Right renal pelvis (tissue), 4 donors: ENCODE measurements around the gene FBLN2. TPM values are rescaled to one million over a fixed set of nuclear protein-coding genes. Genes with fewer than 3 reads are reported as not detected.
"Not testable (repeated sequence)": the region's sequence is repeated elsewhere in the genome, so short reads cannot be mapped to it uniquely, and the experiment has no call there.

Experiments used
- DNase-seq, 4 donors: peaks; one replicate each; pipeline ENCODE4 v3.0.0-alpha.2; 2013; ENCODE audit warnings: low read depth in 4 of 4, low spot score in 3 of 4, missing footprints in 1 of 4
- polyA plus RNA-seq, 4 donors: library from polyadenylated mRNA; unstranded; fragments of 120-200 nt; gene quantifications; one replicate each; pipeline ENCODE4 v1.2.1, GENCODE V29; 2013; ENCODE audit not compliant: insufficient read length in 4 of 4

The FBLN2 gene
- 10 to 100 TPM; 24.6 to 47.3 (median 28.5) TPM for polyA plus RNA-seq

- peak in 3 of 4 donors; percentile 33 to 51 (median 44) for DNase-seq
Observed at GRCh38 chr3:13548696-13549622, at the start of gene FBLN2. FBLN2 (plus strand) TSS chr3:13549125; CDS start chr3:13570356, 21,231 bp downstream.

- DNase-seq, result not testable (repeated sequence)
Observed at GRCh38 chr3:13499246-13499645, 49.7 kb upstream of the FBLN2 start.

- no peak for DNase-seq
Observed at GRCh38 chr3:13500133-13500885, 48.6 kb upstream of the FBLN2 start.

- DNase-seq, result no peak
Observed at GRCh38 chr3:13501056-13501455, 47.9 kb upstream of the FBLN2 start.

GRCh38 chr3:13501521-13501920, 47.4 kb upstream of the FBLN2 start:
- DNase-seq, result no peak

- DNase-seq, result no peak
Observed at GRCh38 chr3:13501958-13502790, 46.8 kb upstream of the FBLN2 start.

GRCh38 chr3:13502791-13503060, 46.2 kb upstream of the FBLN2 start:
- DNase-seq, result no peak

GRCh38 chr3:13504161-13504831, 44.6 kb upstream of the FBLN2 start:
- no peak for DNase-seq

- DNase-seq, result no peak
Observed at GRCh38 chr3:13505147-13506130, 43.5 kb upstream of the FBLN2 start.

GRCh38 chr3:13506239-13506638, 42.7 kb upstream of the FBLN2 start:
- DNase-seq, result no peak

- no peak for DNase-seq
Observed at GRCh38 chr3:13506680-13507079, 42.2 kb upstream of the FBLN2 start.

GRCh38 chr3:13507247-13507569, 41.7 kb upstream of the FBLN2 start:
- DNase-seq, result no peak

- DNase-seq, result peak in 1 of 4 donors; percentile 50
Observed at GRCh38 chr3:13507570-13508339, 41.2 kb upstream of the FBLN2 start.

- DNase-seq, result no peak
Observed at GRCh38 chr3:13508496-13508895, 40.4 kb upstream of the FBLN2 start.

GRCh38 chr3:13509059-13509815, 39.7 kb upstream of the FBLN2 start:
- no peak for DNase-seq

GRCh38 chr3:13509816-13510192, 39.1 kb upstream of the FBLN2 start:
- DNase-seq, result no peak

GRCh38 chr3:13512451-13512850, 36.5 kb upstream of the FBLN2 start:
- no peak for DNase-seq
